HUES64 (cell line): ENCODE results near the gene ZNF526.
"Not testable (repeated sequence)": the region's sequence is repeated elsewhere in the genome, so short reads cannot be mapped to it uniquely, and the experiment has no call there.

Source experiments
- H3K27ac ChIP-seq: 2 replicates; pipeline ENCODE4 v1.7.0; 2013; ENCODE audit warnings: low read depth, low read length, inconsistent platforms
- H3K27me3 ChIP-seq: 2 replicates; pipeline ENCODE4 v1.6.1; 2013; ENCODE audit warnings: mild to moderate bottlenecking, low read length; ENCODE audit not compliant: insufficient read depth
- H3K36me3 ChIP-seq: 2 replicates; pipeline ENCODE4 v1.6.1; 2013; ENCODE audit warnings: mild to moderate bottlenecking, low read length; ENCODE audit not compliant: insufficient read depth
- H3K4me1 ChIP-seq: 2 replicates; pipeline ENCODE4 v1.6.1; 2013; ENCODE audit warnings: mild to moderate bottlenecking, low read length, moderate library complexity; ENCODE audit not compliant: insufficient read depth
- H3K4me3 ChIP-seq: 2 replicates; pipeline ENCODE4 v1.5.1; 2013; ENCODE audit warnings: mild to moderate bottlenecking, low read length, moderate library complexity
- H3K9ac ChIP-seq: 2 replicates; pipeline ENCODE4 v1.6.1; 2013; ENCODE audit warnings: mild to moderate bottlenecking, low read depth, low read length
- H3K9me3 ChIP-seq: 2 replicates; pipeline ENCODE4 v1.6.1; 2013; ENCODE audit warnings: low read depth, low read length; ENCODE audit not compliant: insufficient read depth
- WGBS: fragments of 150-250, 120-280 bp; methylation state at CpG from one replicate; pipeline ENCODE4 v1.1.7; 2013; ENCODE audit warnings: missing lambda C conversion rate; 5-methylcytosine and 5-hydroxymethylcytosine counted together

The ZNF526 gene

GRCh38 chr19:42257842-42258241 lies 37.7 kb downstream of the ZNF526 start:
- H3K9me3 ChIP-seq, H3K9ac ChIP-seq, H3K27me3 ChIP-seq, H3K4me3 ChIP-seq, H3K27ac ChIP-seq, H3K4me1 ChIP-seq, H3K36me3 ChIP-seq: not testable (repeated sequence)
- WGBS = 92% methylated on average over 3 of the region's 3 CpGs

GRCh38 chr19:42261763-42262162 lies 41.7 kb downstream of the ZNF526 start:
- Histone ChIP-seq H3K9ac (no peak overlapping the region), H3K4me3 (no peak overlapping the region), H3K27me3 (0 out of 2 replicates have a peak, but pooled peaks cover 2% of the 10 kb centered on the region), H3K27ac (no peak overlapping the region), H3K36me3 (no peaks in the 10 kb centered on the region), H3K9me3 (no peaks in the 10 kb centered on the region), H3K4me1 (no peaks in the 10 kb centered on the region)
- WGBS = 84% methylated on average over 3 of the region's 3 CpGs

GRCh38 chr19:42266105-42266504 lies 46.0 kb downstream of the ZNF526 start:
- H3K9me3 ChIP-seq, H3K36me3 ChIP-seq, H3K4me3 ChIP-seq, H3K27ac ChIP-seq, H3K9ac ChIP-seq, H3K27me3 ChIP-seq: not testable (repeated sequence)
- WGBS = 96% methylated on average over 3 of the region's 4 CpGs
- peaks cover 13% of the 10 kb centered on the region; the same call in 1 of the 2 replicates for H3K4me1 ChIP-seq

- H3K27ac ChIP-seq, H3K27me3 ChIP-seq, H3K9ac ChIP-seq, H3K9me3 ChIP-seq, H3K36me3 ChIP-seq: not testable (repeated sequence)
- Histone ChIP-seq H3K4me1 (peaks cover 13% of the 10 kb centered on the region; the same call in 1 of the 2 replicates), H3K4me3 (peak overlapping the region; percentile 84)
- 94% methylated on average over 20 of the region's 25 CpGs for WGBS
Observed at GRCh38 chr19:42266928-42267603, 47.0 kb downstream of the ZNF526 start.

- H3K36me3 ChIP-seq = no peaks in the 10 kb centered on the region
- no peaks in the 10 kb centered on the region for H3K9me3 ChIP-seq
- H3K27ac ChIP-seq = no peak overlapping the region
- H3K9ac ChIP-seq = peak overlapping the region; percentile 54
- 14% methylated on average over 13 of the region's 13 CpGs for WGBS
- H3K4me3 ChIP-seq = peak overlapping the region; percentile 84
- no peaks in the 10 kb centered on the region for H3K27me3 ChIP-seq
- H3K4me1 ChIP-seq = peaks cover 13% of the 10 kb centered on the region; the same call in 1 of the 2 replicates
Observed at GRCh38 chr19:42267644-42268141, 47.6 kb downstream of the ZNF526 start.

- Histone ChIP-seq H3K4me1 (peaks cover 13% of the 10 kb centered on the region; the same call in 1 of the 2 replicates), H3K36me3 (peaks cover 3% of the 10 kb centered on the region; the same call in 1 of the 2 replicates), H3K4me3 (peak overlapping the region; percentile 84), H3K9me3 (no peaks in the 10 kb centered on the region), H3K9ac (peak overlapping the region; percentile 95), H3K27me3 (no peaks in the 10 kb centered on the region), H3K27ac (peak overlapping the region; percentile 97)
- WGBS = under 1% methylated on average over 44 of the region's 46 CpGs
Observed at GRCh38 chr19:42268142-42268703, 48.1 kb downstream of the ZNF526 start.

- no peaks in the 10 kb centered on the region for H3K9me3 ChIP-seq
- no peaks in the 10 kb centered on the region for H3K27me3 ChIP-seq
- H3K36me3 ChIP-seq = peaks cover 5% of the 10 kb centered on the region; the same call in 1 of the 2 replicates
- peak within 1 kb of the TSS; percentile 95 for H3K9ac ChIP-seq
- under 1% methylated on average over 52 of the region's 52 CpGs for WGBS
- H3K4me1 ChIP-seq = peaks cover 13% of the 10 kb centered on the region; the same call in 1 of the 2 replicates
- H3K27ac ChIP-seq = peak within 1 kb of the TSS; percentile 97
- peak within 1 kb of the TSS; percentile 84 for H3K4me3 ChIP-seq
Observed at GRCh38 chr19:42268704-42269477, 48.8 kb downstream of the ZNF526 start, which contains the start of gene CIC. TSS of gene CIC (plus strand) at chr19:42269252. CDS start at chr19:42271784, 2,532 bp downstream.

GRCh38 chr19:42269478-42270345 lies 49.6 kb downstream of the ZNF526 start:
- 65% methylated on average over 10 of the region's 10 CpGs for WGBS
- Histone ChIP-seq H3K36me3 (peaks cover 12% of the 10 kb centered on the region), H3K9me3 (no peaks in the 10 kb centered on the region), H3K27me3 (no peaks in the 10 kb centered on the region), H3K9ac (peak overlapping the region; percentile 5; the same call in 1 of the 2 replicates), H3K4me1 (peaks cover 13% of the 10 kb centered on the region; the same call in 1 of the 2 replicates), H3K27ac (peak overlapping the region; percentile 17; the same call in 1 of the 2 replicates), H3K4me3 (peak overlapping the region; percentile 84)

- H3K9me3 ChIP-seq = no peaks in the 10 kb centered on the region
- peak overlapping the region; percentile 17; the same call in 1 of the 2 replicates for H3K27ac ChIP-seq
- peak overlapping the region; percentile 5; the same call in 1 of the 2 replicates for H3K9ac ChIP-seq
- H3K27me3 ChIP-seq = no peaks in the 10 kb centered on the region
- H3K4me3 ChIP-seq = peak overlapping the region; percentile 84
- peaks cover 15% of the 10 kb centered on the region for H3K36me3 ChIP-seq
- 78% methylated on average over 16 of the region's 18 CpGs for WGBS
- H3K4me1 ChIP-seq = peaks cover 13% of the 10 kb centered on the region; the same call in 1 of the 2 replicates
Observed at GRCh38 chr19:42270346-42271044, 50.4 kb downstream of the ZNF526 start.

- Histone ChIP-seq H3K36me3 (peaks cover 15% of the 10 kb centered on the region), H3K9me3 (no peaks in the 10 kb centered on the region), H3K4me1 (peaks cover 13% of the 10 kb centered on the region; the same call in 1 of the 2 replicates), H3K4me3 (no peak overlapping the region), H3K27ac (no peak overlapping the region), H3K9ac (no peak overlapping the region), H3K27me3 (no peaks in the 10 kb centered on the region)
- 91% methylated on average over 3 of the region's 3 CpGs for WGBS
Observed at GRCh38 chr19:42271045-42271419, 50.9 kb downstream of the ZNF526 start.
